Tibial nerve (tissue), 4 donors: ENCODE data around the gene KLHL13.

Experiments
- CTCF ChIP-seq, 5 experiments: fragments of 200-600 bp in 3 of 5; fragments of 450-650 bp in 2 of 5; sonication (generic) in 3 of 5; IDR thresholded peaks; one replicate each; pipeline ENCODE4 v1.5.1; 2016 to 2019; ENCODE audit warnings: antibody characterized with exemption in 5 of 5, mild to moderate bottlenecking in 3 of 5, moderate library complexity in 2 of 5
- EP300 ChIP-seq, 2 donors: sonication (generic); formaldehyde crosslinking; IDR thresholded peaks; one replicate each; pipeline ENCODE4 v1.6.1; 2017; ENCODE audit warnings: antibody characterized with exemption in 2 of 2, mild to moderate bottlenecking in 1 of 2
- POLR2A ChIP-seq, 2 donors: fragments of 450-650 bp; IDR thresholded peaks; one replicate each; pipeline ENCODE4 v1.6.1; 2017; ENCODE audit warnings: antibody characterized with exemption in 2 of 2, mild to moderate bottlenecking in 2 of 2, moderate library complexity in 2 of 2

DNA sequence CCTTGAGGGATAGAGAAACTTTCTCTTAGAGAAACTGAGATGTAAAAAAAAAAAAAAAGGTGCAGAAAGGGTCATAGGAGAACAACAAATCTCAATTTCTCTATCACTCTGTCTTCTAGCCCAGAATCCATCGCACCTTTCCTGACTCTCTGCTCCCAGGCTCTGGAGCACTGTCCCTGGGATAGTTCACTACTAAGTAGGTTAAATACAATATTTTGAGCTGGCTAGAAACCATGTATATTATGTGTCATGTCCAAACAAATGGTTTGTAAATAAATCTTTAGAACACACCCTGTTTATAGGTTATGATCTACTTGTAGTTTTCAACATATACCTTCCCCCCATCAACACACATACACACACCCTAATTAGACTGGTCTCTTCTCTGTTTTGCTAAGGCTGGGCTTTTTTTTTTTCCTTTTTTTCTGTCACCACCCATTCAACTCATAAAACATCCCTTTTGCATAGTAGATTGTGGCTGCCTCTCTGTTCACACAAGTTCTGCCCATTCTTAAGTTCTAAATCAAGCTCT lies 124.4 kb downstream of the KLHL13 start:
- TF ChIP-seq EP300 (IDR thresholded peaks at IDR 0.05), result no peak
- TF ChIP-seq CTCF (IDR thresholded peaks at IDR 0.05), result no peak
- no peak for TF ChIP-seq POLR2A (IDR thresholded peaks at IDR 0.05)
